Measurements from ENCODE around the gene MANSC4. TPM values are rescaled to one million over a fixed set of nuclear protein-coding genes. Genes with fewer than 3 reads are reported as not detected.
"Not testable (repeated sequence)": the region's sequence is repeated elsewhere in the genome, so short reads cannot be mapped to it uniquely, and the experiment has no call there.

The MANSC4 gene
- total and polyA plus RNA-seq, 5 experiments from 2014 or later = not detected

DNA sequence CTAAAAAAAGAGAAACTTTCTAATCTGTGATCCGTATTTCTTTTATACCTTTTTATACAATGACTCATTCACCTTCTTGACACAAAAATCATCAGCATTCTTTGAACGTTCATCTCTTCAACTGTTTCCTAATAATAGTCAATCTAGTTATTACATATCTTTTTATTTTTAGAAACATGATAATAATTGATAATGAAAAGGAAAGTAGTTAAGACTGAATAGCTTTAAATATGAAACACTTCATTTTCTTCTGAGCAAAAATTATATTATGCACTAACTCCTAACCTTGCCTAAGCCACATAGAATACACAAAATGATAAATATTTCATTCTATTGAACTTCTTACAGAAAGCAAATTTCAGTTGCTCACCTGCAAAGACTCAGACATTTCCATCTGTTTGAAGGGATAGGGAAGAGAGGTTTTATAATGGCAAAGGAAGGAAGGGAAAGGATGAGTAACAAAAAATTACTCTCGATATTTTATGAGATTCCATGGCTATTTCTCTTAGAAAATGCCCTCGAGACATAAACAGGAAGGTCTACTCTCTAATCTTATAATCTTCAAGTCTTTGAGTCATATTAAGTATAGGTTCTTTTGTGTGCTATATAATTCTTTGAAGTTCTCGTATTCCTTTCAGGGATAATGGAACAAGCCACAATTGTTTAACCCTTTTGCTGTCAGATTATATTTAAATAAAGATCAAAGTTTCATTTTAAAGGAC is 7.5 kb downstream of the MANSC4 start:
- no peak for DNase-seq
- POLR2A ChIA-PET = no interaction called here
- no peak for ATAC-seq
- Mint-ChIP-seq H3K27ac (no peak overlapping the region), H3K9me3 (no peaks in the 10 kb centered on the region), H3K36me3 (no peaks in the 10 kb centered on the region), H3K4me1 (no peaks in the 10 kb centered on the region), H3K27me3 (peaks cover 0 to 1% (median 0%) of the 10 kb centered on the region in 5 donors), H3K4me3 (no peak overlapping the region)

DNA sequence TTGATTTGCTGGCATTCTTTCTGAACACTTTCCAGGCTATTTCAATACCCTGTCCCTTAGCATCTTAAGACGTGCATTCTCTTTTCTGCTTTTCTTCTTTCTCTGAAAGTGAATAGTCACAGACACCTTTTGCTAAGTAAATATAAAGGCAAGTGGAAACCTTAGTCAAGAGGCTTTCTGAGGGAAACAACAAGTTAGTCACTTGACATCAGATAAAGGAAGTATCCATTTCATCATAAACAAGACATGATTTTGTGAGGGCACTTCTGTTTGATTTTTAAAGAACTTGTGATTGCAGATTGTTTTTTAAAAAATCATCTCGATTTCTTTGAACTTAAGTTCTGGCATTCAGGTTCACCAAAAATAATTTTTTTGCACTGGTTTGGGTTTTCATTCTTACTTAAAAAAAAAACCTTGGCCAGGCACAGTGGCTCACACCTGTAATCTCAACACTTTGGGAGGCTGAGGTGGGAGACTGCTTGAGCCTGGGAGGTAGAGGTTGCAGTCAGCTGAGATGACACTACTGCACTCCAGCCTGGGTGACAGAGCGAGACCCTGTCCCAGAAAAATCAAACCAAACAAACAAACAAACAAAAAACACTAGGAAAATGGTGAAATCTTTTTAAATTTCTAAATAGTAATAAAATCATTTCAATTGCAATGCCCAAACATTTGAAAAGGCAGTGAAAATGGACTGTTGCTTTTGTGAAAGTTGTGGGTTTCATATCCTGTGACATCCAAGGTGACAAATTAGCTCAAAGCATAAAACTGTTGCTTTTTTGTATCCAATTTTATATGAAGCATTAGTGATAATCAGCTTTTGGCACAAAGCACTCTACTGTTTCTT is 8.3 kb downstream of the MANSC4 start:
- POLR2A ChIA-PET = no interaction called here
- ATAC-seq = no peak
- no peak overlapping the region for H3K27ac Mint-ChIP-seq
- no peak overlapping the region for H3K4me3 Mint-ChIP-seq
- no peak for DNase-seq
- no peaks in the 10 kb centered on the region for H3K36me3 Mint-ChIP-seq
- no peaks in the 10 kb centered on the region for H3K4me1 Mint-ChIP-seq
- no peaks in the 10 kb centered on the region for H3K9me3 Mint-ChIP-seq
- peaks cover 0 to 1% (median 0%) of the 10 kb centered on the region in 5 donors for H3K27me3 Mint-ChIP-seq

- no peak for DNase-seq
- no peaks in the 10 kb centered on the region for H3K4me1 Mint-ChIP-seq
- H3K9me3 Mint-ChIP-seq = no peaks in the 10 kb centered on the region
- POLR2A ChIA-PET = interaction anchor here (2.0 kb wide), 1 partner anchor 10 kb away, joined by 9 read pairs; the partner anchor contains the start of genes KLHL42 and MANSC4
- ATAC-seq = no peak
- no peak overlapping the region for H3K27ac Mint-ChIP-seq
- H3K27me3 Mint-ChIP-seq = no peaks in the 10 kb centered on the region
- H3K36me3 Mint-ChIP-seq = no peaks in the 10 kb centered on the region
- no peak overlapping the region for H3K4me3 Mint-ChIP-seq
Observed at GRCh38 chr12:27769142-27769673, 10.8 kb downstream of the MANSC4 start.

DNA sequence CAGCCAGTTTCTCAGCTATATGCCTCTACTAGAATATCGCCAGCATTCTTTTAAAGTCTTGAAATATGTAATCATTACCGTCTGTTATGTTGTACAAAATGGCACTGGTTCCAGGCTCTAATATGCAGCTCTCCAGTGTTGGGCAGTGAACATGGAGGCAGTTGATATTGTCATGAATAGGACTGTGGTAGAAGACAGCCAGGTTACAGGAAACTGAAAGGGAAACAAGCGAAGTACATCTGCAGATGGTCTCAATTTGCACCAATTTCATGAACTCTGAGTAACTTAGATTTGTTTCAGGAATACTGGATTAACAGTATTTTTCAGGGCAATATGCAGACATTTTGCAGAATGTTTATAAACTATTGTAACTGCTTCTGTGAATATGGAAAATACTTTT is 13.4 kb downstream of the MANSC4 start:
- POLR2A ChIA-PET = interaction anchor here (1.0 kb wide), 1 partner anchor 9 kb away, joined by 3 read pairs; no protein-coding TSS in a partner anchor

DNA sequence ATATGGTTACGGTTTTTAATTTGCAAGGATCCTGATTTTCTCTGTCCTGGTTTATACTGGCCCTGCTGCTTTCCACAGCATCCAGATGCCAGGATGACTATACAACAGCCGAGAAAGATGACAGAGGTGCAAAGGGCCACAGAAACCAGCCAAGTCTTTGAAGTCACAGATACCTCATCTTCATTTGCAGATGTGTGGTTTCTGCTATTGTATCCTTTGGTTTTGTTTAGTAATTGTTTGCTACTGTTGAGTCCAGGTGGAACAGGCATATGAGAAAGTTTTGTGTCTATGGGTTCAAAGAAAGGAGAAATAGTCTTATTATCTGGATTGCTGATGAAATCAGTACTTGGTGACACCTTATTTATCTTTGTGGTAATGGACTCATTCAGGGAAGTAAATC is 17.3 kb downstream of the MANSC4 start:
- H3K36me3 Mint-ChIP-seq = peaks cover 0 to 3% (median 2%) of the 10 kb centered on the region in 3 donors
- no peak overlapping the region for H3K4me3 Mint-ChIP-seq
- H3K27ac Mint-ChIP-seq = no peak overlapping the region
- POLR2A ChIA-PET = no interaction called here
- no peaks in the 10 kb centered on the region for H3K27me3 Mint-ChIP-seq
- no peak for DNase-seq
- ATAC-seq = no peak
- H3K9me3 Mint-ChIP-seq = no peaks in the 10 kb centered on the region
- H3K4me1 Mint-ChIP-seq = peaks cover 0 to 3% (median 1%) of the 10 kb centered on the region in 4 donors

More for the DNA sequence above, 13.4 kb downstream of the MANSC4 start:
- no peak for ATAC-seq
- no peak for DNase-seq
- H3K27me3 Mint-ChIP-seq = no peaks in the 10 kb centered on the region
- H3K27ac Mint-ChIP-seq = no peak overlapping the region
- no peaks in the 10 kb centered on the region for H3K9me3 Mint-ChIP-seq
- no peaks in the 10 kb centered on the region for H3K36me3 Mint-ChIP-seq
- no peak overlapping the region for H3K4me3 Mint-ChIP-seq
- peaks cover 0 to 3% (median 1%) of the 10 kb centered on the region in 4 donors for H3K4me1 Mint-ChIP-seq

DNA sequence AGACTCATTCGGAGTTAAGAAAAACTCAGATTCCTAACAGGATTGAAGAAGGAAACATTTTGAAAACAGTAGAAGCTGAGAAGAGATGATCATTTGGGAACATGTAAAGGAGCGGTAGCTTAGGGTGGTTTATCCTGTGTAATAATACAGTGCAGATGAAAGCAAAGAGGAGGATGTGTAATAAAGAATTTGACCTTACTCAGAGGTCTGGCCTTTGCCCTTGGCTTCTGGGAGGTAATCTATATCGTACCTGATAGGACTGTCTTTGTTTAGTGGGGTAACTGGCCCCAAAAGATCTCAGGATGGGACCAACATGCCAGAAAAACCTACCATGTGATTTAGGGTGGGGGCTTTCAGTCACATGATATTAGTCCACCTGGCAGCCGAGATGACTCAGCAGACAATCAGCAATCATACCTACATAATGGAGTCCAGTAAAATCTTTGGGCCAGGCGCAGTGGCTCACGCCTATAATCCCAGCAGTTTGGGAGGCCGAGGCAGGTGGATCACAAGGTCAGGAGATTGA is 23.3 kb downstream of the MANSC4 start:
- POLR2A ChIA-PET = no interaction called here
- peak overlapping the region in 2 of 10 donors; percentile 30 to 53 for H3K27ac Mint-ChIP-seq
- DNase-seq = no peak
- no peak overlapping the region for H3K4me3 Mint-ChIP-seq
- ATAC-seq = no peak
- no peaks in the 10 kb centered on the region for H3K4me1 Mint-ChIP-seq
- H3K9me3 Mint-ChIP-seq = no peaks in the 10 kb centered on the region
- H3K36me3 Mint-ChIP-seq = peaks cover 0 to 47% (median 12%) of the 10 kb centered on the region in 3 donors
- no peaks in the 10 kb centered on the region for H3K27me3 Mint-ChIP-seq

DNA sequence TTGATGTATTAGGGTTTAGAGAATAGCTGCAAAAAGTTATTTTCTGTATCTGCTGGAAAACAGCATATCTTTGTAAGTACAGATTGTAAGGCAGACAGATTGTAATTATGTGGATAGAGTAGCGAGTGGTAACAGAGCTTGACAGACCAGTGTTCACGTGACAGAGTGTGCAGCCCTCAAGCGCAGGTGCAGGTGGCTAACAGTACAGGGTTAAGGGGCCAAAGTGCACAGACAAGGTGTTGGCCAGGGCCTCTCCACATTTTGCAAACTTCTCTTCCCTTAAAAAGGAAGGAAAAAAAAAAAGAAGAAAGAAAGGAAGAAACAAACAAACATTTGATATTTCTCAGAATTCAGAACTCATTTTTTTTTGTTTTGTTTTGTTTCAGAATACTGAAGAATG is 25.2 kb downstream of the MANSC4 start:
- Mint-ChIP-seq H3K4me1 (no peaks in the 10 kb centered on the region), H3K9me3 (no peaks in the 10 kb centered on the region), H3K36me3 (peaks cover 0 to 54% (median 12%) of the 10 kb centered on the region in 3 donors), H3K27ac (peak overlapping the region in 3 of 10 donors; percentile 33 to 79 (median 62)), H3K4me3 (no peak overlapping the region), H3K27me3 (no peaks in the 10 kb centered on the region)
- POLR2A ChIA-PET = interaction anchor here (0.5 kb wide), 1 partner anchor 20 kb away, joined by 3 read pairs; no protein-coding TSS in a partner anchor
- DNase-seq (no peak), ATAC-seq (no peak)

DNA sequence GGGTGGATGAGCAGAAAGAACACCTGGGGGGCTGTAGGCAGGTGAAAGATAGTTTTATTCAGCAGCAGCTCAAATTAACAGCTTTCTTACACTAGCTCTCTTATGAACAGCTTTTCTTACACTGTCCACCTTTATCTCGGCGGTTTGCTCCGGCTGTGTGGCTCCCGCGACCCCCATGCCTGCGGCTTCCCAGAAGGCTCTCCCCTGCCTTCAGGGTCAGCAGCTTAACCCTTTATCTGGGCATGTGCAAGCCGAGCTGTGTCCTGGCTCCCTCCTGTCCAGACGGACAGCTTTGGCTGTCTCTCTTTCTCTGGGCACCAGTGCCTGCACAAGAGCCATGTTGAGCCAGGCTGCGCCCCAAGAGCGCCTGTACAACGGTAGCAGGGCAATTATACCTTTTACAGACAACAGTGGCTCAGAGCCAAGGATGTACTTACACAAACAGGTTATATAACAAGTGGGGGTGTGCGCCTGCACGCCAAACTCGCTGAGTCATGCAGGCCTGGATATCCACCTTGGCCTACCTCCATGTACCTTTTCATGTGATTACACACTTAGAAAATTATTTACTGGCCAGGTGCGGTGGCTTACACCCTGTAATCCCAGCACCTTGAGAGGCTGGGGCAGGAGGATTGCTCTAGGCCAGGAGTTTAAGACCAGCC is 28.5 kb downstream of the MANSC4 start:
- DNase-seq (no peak), ATAC-seq (no peak)
- peaks cover 0 to 70% (median 5%) of the 10 kb centered on the region in 3 donors for H3K36me3 Mint-ChIP-seq
- H3K27ac Mint-ChIP-seq = peak overlapping the region in 1 of 10 donors; percentile 40
- no peak overlapping the region for H3K4me3 Mint-ChIP-seq
- H3K4me1 Mint-ChIP-seq = peaks cover 0 to 2% (median under 1%) of the 10 kb centered on the region in 4 donors
- no peaks in the 10 kb centered on the region for H3K27me3 Mint-ChIP-seq
- POLR2A ChIA-PET = no interaction called here
- H3K9me3 Mint-ChIP-seq = no peaks in the 10 kb centered on the region

- H3K27ac Mint-ChIP-seq = peak overlapping the region in 1 of 10 donors; percentile 9
- ATAC-seq (no peak), DNase-seq (no peak)
- peaks cover 0 to 6% (median 1%) of the 10 kb centered on the region in 4 donors for H3K4me1 Mint-ChIP-seq
- peaks cover 0 to 71% (median 25%) of the 10 kb centered on the region in 3 donors for H3K36me3 Mint-ChIP-seq
- H3K9me3 Mint-ChIP-seq = no peaks in the 10 kb centered on the region
- H3K4me3 Mint-ChIP-seq = no peak overlapping the region
- POLR2A ChIA-PET = no interaction called here
- no peaks in the 10 kb centered on the region for H3K27me3 Mint-ChIP-seq
Observed at GRCh38 chr12:27747111-27747820, 32.8 kb downstream of the MANSC4 start.

GRCh38 chr12:27745734-27746133 is 34.3 kb downstream of the MANSC4 start:
- H3K27ac Mint-ChIP-seq, H3K9me3 Mint-ChIP-seq, H3K4me1 Mint-ChIP-seq, DNase-seq, H3K27me3 Mint-ChIP-seq, POLR2A ChIA-PET, H3K4me3 Mint-ChIP-seq, ATAC-seq: not testable (repeated sequence)
- peaks cover 0 to 69% (median 26%) of the 10 kb centered on the region in 3 donors for H3K36me3 Mint-ChIP-seq

DNA sequence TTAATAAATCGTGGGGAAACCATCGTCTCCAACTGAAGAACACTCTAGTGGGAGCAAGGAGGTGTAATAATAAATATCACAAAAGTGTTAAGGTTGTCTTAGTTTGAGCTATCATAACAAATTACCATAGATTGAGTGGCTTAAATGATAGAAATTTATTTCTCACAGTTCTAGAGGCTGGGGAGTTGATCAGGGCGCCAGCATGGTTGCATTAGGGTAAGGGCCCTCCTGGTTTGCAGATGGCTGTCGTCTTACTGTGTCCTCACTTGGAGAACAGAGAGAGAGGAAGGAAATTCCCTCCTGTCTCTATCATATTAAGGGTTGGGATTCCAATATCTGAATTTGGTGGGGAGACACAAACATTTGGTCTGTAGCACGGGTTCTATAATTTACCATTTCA is 36.4 kb downstream of the MANSC4 start:
- POLR2A ChIA-PET = no interaction called here
- peaks cover 0 to 6% (median 1%) of the 10 kb centered on the region in 4 donors for H3K4me1 Mint-ChIP-seq
- no peak overlapping the region for H3K27ac Mint-ChIP-seq
- DNase-seq (no peak), ATAC-seq (no peak)
- no peaks in the 10 kb centered on the region for H3K9me3 Mint-ChIP-seq
- H3K27me3 Mint-ChIP-seq = no peaks in the 10 kb centered on the region
- H3K4me3 Mint-ChIP-seq = no peak overlapping the region
- H3K36me3 Mint-ChIP-seq = peaks cover 0 to 78% (median 26%) of the 10 kb centered on the region in 3 donors

GRCh38 chr12:27734321-27734720 is 45.7 kb downstream of the MANSC4 start:
- ATAC-seq, H3K27me3 Mint-ChIP-seq, H3K9me3 Mint-ChIP-seq, H3K4me1 Mint-ChIP-seq, H3K27ac Mint-ChIP-seq, DNase-seq, H3K4me3 Mint-ChIP-seq: not testable (repeated sequence)
- POLR2A ChIA-PET = interaction anchor here (0.6 kb wide), 1 partner anchor 20 kb away, joined by 3 read pairs; no protein-coding TSS in a partner anchor
- H3K36me3 Mint-ChIP-seq = peaks cover 12 to 82% (median 22%) of the 10 kb centered on the region in 3 donors

All from naive thymus-derived CD8-positive, alpha-beta T cell (primary cell).